HG02973 (cell line): Measurements from ENCODE around the gene ALDH4A1.
"Not testable (repeated sequence)": the region's sequence is repeated elsewhere in the genome, so short reads cannot be mapped to it uniquely, and the experiment has no call there.

Experiments
- ATAC-seq: cut with Tn5 transposase; IDR thresholded peaks from one replicate; pipeline ENCODE4 v1.9.1; 2021; ENCODE audit warnings: moderate library complexity; ENCODE audit not compliant: unreplicated experiment

The ALDH4A1 gene

GRCh38 chr1:18858070-18858688, 44.2 kb downstream of the ALDH4A1 start:
- no peak for ATAC-seq

- ATAC-seq = no peak
Measured at GRCh38 chr1:18856435-18856834, 45.9 kb downstream of the ALDH4A1 start.

GRCh38 chr1:18855573-18855972, 46.8 kb downstream of the ALDH4A1 start:
- ATAC-seq = no peak

GRCh38 chr1:18854331-18855025, 47.9 kb downstream of the ALDH4A1 start:
- ATAC-seq = no peak

- no peak for ATAC-seq
Measured at GRCh38 chr1:18852501-18852900, 49.9 kb downstream of the ALDH4A1 start.

- no peak for ATAC-seq
Measured at GRCh38 chr1:18849261-18849711, 53.1 kb downstream of the ALDH4A1 start.

- not testable (repeated sequence) for ATAC-seq
Measured at GRCh38 chr1:18847723-18848122, 54.6 kb downstream of the ALDH4A1 start.

GRCh38 chr1:18840145-18840544, 62.2 kb downstream of the ALDH4A1 start:
- no peak for ATAC-seq

- ATAC-seq = no peak
Measured at GRCh38 chr1:18836654-18837053, 65.7 kb downstream of the ALDH4A1 start.

GRCh38 chr1:18832319-18832718, 70.0 kb downstream of the ALDH4A1 start:
- not testable (repeated sequence) for ATAC-seq

- ATAC-seq = no peak
Measured at GRCh38 chr1:18831656-18832055, 70.7 kb downstream of the ALDH4A1 start.

- no peak for ATAC-seq
Measured at GRCh38 chr1:18830596-18830995, 71.8 kb downstream of the ALDH4A1 start.

GRCh38 chr1:18829671-18830070, 72.7 kb downstream of the ALDH4A1 start:
- no peak for ATAC-seq

- ATAC-seq = no peak
Measured at GRCh38 chr1:18828224-18828623, 74.1 kb downstream of the ALDH4A1 start.

GRCh38 chr1:18823438-18823837, 78.9 kb downstream of the ALDH4A1 start:
- no peak for ATAC-seq
